Activated CD8-positive, alpha-beta memory T cell treated with anti-CD3 and anti-CD28 coated beads for 4 hours (primary cell): Measurements from ENCODE around the gene KISS1.

Source experiments
- DNase-seq, 2 donors: peaks; one replicate each; pipeline ENCODE4 v3.0.0-alpha.2; 2020; ENCODE audit warnings: low read depth in 2 of 2

Gene KISS1

DNA sequence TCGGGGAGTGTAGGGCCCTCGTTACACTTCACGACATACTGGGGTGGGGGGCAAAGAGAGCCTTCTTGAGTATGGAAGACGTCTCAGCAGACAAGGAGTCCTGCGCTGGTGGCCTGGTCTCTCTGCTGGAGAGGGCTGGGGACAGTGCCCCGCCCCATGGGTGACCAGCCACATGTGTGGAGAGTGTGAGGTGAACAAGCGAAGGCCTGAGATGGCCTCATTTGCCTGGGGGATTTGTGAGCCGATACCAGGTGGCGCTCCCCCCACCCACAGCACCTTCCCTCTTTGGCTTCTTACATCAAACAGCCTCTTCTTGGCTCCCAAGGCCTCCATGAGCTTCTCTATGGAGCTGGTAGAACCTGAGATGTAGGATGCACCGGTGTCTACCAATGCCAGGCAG is 40.4 kb downstream of the KISS1 start:
- DNase-seq, result no peak

DNA sequence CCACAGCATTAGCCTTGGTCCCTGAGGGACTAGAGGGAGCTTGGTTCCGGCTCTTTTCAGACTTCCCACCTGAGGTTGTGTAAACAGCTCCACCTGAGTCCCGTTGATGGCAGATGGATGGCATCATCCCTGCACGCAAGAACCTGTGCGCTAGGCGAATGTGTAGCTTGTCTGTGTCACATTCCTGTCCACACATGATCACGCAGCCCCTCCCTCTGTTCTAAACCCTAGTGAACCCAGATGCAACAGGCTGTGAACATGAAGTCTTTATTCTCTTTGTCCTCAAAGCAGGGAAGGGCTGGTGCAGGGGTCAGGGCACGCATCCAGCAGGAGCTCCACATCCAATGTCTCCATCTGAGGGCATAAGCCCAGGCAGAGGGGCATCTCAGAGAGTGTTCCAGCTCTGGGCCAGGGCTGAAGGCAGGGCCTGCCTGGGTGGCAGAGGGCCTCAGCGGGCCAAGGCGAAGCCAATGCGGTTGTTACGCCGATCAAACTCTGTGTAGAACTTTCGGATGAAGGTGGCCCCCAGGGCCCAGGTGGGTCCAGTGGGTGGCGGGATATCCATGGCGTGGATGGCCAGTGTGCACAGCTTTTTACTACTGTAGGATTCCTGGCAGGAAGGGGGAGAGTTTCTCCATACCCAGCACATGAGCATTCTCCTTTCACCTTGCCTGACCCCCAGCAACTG is 41.6 kb downstream of the KISS1 start:
- no peak for DNase-seq

DNA sequence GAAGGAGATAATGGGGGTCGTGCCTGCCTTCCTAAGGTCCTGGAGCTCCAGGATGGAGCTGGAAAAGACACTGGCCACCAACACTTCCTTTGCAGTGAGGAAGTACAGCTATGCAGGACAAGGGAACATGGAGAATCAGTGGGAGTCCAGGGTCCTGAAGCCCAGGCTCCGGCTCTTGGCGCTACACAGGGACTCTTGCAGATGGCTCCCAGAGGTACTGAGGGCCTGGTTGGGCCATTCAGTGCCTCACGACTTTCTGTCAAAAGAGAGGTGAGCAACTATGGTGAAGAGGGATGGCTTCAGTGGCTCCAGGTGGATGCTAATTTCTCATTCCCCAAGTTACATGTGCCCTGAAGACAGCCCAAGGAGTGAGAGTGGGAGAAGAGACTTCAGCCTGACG is 42.6 kb downstream of the KISS1 start:
- DNase-seq, result no peak

DNA sequence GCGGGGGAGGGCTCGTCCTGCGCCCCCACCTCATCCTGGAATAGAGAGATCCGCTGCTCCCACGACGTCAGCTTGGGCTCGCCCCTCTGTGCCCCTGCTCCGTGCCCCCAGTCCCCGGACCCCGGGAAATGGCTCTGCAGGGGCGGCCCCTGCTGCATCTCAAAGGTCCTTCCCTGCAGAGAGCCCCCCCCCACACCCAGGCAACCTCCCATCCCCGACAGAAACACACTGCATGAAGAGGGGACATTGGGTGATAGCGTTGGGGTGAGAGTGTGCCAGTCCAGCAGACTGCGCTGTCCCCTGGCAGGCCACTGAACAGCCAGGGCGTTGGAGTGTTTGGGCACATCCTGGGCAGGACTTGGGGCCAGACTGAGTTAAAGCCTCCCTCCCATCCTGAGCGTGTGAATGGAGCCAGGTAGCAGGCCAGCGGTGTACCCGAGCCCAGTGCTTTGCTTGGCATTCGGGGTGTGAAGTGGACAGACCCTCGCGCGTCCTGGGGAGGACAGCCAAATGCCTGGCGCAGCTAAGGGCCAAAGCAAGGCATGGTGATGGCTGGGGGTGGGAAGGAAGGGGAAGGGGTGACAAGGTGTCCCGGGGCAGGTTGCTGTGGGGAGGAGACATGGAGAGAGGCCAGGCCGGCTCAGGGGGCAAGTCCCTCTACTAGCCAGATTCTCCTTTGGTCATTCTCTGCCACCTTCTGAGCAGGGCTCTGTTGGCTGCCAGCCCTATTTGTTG is 43.8 kb downstream of the KISS1 start:
- no peak for DNase-seq

DNA sequence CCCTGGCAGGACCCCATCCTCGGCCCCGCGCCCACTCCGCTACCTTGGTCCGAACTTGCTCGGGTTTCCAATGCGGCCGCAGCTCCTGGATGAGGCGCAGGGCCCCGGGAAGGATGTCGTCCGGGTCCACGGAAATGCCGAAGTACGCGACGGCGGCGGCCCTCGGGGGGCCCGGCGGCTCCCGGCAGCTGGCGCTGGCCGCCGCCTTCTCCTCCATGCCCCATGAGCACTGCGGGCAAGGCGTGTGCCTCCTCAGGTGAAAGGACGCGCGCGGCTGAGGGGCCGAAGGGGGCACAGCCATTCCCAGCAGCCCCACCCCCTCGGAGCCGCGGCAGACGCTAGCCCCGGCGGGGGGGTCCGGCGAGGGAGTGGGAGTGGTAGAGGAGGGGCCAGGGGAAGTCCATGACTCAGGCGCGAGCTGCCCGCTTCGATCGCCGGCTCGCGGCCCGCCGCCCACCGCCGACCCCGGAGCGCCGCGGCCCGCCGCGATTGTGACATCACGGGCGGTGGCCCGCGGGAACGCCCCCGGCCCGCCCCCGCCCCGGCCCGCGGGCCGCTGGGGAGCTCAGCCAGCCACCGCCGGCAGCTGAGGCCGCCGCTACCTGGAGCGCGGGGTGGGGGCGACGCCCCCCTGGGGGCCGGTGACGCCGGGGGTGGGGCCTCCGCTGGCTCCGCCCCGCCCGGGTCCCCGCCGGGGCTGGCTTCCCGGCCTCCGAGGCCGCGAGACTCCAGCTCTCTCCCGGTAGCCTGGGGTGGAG is 44.6 kb downstream of the KISS1 start, which contains the start of gene ETNK2:
Gene ETNK2, minus strand, starts transcription at position 493 of the 758 bp plus-strand sequence. Its CDS starts 192 bp downstream, at position 301.
- DNase-seq, result peak; percentile 26 to 30

DNA sequence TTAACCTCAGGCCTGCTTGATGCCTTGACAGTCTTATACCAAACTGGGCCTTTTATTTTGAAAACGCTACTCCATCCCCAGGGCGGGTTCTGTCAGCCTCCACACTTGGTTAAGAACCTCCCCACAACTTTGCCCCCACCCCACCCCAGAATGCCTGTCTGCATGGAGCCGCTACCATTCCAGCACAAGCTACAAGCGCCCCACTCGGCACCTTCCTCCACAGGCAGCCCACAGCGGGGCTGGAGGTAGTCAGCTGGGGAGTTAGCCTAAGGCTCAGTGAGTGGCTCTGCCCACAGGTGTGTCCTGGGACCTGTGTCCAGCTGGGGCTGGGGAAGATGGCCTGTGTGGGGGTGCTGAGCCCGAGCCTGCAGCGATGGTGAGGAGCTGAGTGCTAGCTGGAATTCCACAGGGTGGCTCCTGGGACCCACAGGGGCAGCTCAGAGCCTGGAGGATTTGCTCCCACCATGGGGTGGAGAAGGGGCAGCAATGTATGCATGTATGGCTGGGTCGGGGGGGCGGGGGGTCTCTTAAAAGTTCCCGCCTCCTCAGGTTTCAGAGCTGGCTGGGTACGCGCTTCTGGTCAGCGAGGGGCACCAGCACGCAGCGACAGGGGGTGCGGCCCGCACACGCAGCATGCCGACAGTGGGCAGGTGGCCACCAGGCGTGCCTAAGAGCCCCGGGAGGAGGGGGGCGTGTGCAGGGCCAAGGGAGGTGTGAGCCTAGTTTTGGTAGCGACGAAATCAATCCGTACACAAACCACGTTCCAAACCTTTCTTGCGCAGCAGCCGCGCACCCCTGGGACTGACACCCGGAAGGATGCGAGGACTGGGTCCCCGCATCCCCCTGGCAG is 45.4 kb downstream of the KISS1 start:
- DNase-seq, result no peak

DNA sequence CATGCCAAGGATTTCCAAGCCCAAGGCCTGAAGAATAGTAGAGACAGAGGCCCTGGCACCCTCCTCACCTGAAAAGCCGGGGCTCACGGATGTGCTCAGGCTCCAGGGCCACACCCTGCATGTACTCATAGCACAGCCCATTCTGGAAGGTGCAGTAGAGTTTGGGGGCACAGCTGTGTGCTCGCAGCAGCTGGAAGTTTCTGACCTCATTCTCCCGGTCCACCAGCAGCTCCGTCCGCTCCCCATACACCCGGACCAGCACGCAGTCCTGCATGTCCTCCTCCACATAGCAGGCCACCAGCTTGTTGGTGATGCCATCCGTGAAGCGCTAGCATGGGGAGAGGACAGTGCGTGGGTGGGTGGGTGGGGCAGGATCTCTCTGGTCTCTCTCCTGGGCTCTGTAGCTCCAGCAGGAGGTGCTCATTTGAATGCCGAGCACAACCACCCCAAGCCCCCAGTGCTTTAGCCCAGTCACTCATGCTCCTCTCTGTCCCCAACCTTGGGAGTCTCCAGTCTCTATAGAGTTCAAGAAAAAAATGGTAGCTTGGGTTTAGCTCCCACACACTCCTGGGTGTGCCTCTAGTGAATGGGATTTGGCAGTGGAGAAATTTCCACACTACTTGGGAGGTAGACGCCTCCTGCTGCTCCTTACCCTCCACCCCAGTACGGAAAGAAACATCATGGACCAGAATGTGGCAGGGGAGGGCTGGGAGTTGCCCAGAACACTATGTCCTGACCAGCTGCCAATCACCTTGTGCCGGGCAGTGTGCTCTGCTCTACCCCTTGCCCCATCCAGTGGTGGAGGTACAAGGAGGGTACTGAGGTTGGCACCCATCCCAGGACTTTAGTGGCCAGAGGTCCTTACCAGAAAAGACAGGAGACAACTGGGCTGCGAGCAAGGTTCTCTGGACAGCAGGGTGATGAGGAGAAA is 46.4 kb downstream of the KISS1 start:
- no peak for DNase-seq

DNA sequence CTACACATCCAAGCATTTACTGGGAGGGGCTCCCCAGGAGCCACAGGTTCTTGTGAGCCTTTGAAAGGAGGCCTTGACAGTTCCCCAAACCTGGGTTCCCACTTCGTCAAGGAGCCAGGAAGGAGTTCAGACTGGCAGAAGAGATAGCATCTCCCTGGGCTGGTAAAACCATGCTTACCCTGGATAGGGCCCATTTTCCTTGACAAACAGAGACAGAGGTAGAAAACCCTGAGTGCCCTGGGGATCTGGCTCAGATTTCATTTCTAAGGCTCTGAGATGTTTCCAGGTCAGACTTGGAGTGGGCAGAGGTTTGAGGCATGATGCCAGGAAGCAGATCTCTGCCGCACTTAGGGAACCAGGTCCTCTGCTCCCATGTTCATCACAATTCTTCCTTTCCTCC is 47.2 kb downstream of the KISS1 start:
- DNase-seq, result no peak

DNA sequence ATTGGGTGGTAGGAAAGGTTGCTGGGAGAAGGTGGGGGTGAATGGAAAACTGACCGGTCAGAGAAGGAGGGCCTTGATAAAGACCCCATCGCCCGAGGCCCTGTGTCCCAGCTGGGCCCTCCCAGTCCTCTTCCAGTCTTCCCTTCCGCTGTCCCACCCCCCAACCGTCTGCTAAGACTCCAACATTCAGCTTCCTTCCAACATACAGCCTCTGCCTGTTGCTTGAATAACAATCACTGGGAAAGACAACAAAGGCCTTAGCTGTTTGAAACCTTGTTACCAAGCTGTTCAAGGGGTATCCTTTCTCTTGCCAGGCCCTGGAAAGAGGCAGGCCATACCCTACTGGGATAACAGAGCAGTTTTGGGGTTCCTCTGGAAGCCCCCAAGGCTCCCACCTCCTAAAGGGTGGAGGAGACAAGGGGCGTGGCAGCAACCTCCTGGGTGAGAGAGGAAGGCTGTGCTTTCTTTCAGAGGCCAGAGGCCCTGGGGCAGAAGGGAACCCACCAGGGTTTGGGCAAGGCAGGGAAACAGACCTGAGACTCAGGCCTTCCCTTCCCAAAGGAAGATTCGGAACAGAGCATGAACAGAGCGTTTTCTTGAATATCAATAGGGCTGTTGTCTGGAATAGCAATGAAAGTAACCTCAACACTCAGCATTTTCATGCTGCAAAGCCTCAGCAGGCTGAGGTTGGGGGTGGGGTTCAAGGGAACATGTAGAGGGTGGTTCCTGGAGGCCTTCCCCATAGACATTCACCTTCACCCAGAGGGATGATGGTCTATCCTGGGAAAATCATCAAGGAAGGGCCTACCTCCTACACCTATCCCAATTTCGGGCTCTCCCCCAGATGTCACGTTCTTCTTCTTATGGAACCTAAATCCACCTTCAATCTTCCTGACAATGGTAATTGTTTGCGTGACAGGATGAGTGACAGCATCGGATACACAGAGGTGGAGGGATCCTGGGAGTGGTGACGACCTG is 48.6 kb downstream of the KISS1 start:
- DNase-seq, result no peak

DNA sequence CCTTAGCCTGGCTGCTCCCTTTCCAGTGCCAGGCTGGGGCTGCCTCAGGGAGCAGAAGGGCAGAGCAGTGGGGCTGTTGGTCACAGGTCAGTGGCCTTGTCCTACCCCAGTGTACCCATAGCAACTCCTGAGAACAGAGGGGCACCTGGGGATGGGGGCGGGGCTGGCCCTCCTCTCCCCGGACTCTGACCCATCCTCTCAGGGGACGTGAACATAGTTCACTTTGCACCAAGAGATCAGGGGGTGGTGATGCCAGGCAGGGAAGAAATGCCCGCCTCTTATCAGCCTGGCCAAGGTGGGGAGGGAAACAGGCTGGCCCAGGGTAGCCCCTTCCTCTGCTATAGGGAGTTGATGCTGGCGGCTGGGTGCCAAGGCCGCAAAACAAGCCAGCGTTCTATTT is 49.3 kb downstream of the KISS1 start:
- DNase-seq, result no peak

DNA sequence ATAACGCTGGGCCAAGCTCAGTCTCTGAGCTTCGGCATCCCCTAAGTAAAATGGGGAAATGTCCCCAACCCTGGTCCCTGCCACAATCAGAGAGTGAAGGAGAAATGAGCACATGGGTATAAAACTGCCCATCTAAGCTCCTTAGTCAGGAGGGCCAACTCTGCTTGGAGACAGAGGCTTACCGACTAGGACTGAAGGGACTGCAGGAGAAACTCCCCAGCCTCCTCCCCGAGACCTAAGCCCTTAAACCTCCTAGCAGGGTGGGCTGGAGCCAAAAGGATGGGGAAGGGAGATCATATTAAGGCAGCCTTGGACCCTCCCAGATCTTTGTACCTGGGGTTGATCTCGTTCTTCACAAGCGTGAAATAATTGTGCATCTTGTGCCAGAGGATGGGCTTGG is 50.0 kb downstream of the KISS1 start:
- DNase-seq, result no peak

DNA sequence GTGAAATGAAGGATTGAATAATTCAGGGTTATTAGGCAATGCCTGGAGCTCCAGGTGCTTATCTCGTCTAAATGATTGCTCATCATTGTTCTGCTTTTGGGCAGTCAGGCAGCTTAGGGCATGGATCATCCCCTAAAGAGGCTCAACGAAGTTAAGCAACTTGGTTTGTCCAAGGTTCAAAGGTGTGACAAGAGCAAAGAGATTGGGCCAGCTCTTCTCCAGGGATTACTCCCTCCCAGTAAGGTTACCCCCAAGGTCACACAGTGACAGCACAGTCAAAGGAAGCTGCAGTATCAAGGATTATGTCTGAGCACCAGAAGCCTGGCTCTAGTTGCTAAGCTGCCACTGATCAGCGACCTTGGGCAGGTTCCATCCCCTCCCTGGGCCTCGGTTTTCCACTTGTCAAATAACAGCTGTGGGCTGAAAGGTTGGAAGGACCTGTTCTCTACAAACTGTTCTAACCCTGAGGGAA is 51.2 kb downstream of the KISS1 start:
- DNase-seq, result no peak

DNA sequence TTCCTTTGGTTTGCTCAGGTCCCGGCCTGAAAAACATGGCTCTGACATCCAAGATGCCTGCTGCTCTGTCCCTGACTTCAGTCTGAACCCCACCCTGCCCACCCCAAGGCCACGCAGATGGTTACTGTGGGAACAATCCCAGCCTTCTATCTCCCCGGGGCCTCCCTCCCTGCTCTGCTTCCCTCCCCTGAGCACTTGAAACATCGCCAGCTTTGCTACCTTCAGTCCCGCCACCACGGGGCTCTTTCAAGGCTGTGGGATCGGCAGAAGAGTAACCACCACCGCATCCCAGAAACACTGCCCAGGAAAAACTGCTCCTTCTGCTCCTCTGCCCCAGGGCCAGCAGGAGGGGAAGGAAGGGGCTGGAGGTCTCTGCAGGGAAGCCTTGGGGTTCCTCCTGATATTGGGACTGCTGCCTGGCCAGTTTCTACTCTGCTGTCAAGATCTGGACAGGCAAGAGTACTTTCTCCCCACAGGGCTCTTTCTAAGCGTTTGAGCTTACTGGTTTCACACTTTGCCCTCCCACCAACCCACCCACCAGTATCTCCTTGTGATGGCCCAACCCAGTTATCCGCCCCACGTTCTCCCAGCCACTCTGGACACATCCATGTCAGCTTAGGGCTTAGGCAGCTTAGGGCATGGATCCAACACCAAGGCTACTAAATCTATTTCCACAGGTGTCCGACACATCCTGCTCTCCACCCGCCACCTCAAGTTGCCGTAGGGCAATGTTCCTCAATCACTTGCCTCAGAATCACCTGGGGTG is 52.8 kb downstream of the KISS1 start:
- DNase-seq, result no peak

DNA sequence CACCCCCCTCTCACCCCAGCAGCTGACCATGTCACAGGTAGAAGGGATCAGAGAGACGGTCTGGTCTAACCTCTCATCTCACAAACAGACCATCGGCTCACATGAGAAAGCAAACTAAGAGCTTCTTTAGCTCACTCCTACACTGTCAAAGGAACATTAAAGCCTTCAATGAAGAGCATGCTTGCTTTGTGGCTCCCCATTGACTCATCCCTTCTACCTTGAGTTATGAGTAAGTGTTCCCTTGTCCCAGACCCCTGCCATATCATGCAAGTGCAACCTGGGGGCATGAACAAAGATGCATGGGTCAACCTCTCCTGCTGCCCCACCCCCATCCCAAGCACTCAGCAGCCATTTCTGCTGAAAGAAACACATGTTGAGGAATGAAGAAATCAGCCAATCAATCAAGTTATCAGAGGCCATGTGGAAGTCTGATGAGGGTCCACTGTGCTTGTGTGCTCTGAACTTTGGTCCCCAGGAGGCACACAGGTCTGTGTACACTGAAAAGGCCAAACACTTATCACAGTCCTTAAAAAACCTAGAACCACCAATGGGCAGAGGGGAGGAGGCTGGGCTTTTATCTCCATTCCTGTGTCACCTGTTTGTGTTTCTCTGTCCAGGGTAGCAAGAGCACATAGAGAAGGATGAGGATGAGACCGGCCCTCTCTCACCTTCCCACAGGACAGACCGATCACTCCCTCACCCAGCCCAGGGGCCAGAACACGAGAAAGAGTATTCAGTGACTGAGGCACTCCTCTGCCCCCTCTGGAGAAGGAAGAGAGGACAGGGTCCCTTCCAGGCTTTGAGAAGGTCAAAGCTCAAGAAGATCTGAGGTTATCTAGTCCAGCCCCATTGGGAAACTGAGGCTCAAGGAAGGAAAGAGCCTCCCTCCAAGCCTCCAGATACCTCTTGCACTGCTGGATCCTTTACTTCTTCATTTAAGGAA is 54.0 kb downstream of the KISS1 start:
- no peak for DNase-seq

DNA sequence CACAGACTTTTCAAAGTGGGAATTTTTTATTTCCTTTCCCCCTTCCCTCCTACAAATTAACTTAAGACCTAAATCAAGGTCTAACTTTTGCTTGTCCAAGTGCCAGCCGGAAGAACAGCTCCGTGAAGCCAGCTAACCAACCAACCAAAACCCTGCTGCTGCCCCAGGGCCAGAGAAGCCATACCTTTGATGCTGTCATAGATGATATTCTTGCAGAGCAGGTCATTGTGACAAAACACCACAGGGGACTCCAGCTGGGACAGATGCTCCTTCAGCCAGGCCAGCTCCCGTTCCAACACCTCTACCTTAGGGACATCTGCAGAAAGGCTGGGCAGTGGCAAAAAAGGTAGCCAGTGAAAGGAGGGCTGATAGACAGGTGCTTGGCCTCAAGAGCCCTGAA is 55.2 kb downstream of the KISS1 start:
- DNase-seq, result no peak
